ENCODE results near the gene SPOP.

SPOP gene

DNA sequence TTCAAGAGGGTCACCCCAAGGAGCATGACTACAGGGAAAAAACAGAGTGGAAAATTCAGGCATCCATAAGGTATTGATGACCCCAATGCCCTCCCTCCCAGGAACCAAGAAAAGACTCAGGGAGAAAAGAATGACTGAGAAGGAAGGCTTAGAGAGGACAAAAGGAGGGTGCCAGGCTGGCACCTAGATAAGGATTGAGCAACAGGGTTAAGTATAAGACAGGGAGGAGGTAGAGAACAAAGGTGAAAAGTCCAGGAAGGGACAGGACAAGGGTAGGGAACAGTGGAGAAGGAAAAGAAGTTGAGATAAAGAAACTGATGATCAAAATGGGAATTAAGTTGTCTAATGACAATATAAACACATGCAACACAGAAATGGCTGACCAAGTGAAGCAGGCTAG lies 27.4 kb upstream of the SPOP start:
- no peak overlapping the region for H3K4me3 ChIP-seq (ENCODE audit: low read depth, low read length)
- no peak for DNase-seq (ENCODE audit: low read depth)
- TF ChIP-seq, protein P1, sequence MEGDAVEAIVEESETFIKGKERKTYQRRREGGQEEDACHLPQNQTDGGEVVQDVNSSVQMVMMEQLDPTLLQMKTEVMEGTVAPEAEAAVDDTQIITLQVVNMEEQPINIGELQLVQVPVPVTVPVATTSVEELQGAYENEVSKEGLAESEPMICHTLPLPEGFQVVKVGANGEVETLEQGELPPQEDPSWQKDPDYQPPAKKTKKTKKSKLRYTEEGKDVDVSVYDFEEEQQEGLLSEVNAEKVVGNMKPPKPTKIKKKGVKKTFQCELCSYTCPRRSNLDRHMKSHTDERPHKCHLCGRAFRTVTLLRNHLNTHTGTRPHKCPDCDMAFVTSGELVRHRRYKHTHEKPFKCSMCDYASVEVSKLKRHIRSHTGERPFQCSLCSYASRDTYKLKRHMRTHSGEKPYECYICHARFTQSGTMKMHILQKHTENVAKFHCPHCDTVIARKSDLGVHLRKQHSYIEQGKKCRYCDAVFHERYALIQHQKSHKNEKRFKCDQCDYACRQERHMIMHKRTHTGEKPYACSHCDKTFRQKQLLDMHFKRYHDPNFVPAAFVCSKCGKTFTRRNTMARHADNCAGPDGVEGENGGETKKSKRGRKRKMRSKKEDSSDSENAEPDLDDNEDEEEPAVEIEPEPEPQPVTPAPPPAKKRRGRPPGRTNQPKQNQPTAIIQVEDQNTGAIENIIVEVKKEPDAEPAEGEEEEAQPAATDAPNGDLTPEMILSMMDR (conservative IDR thresholded peaks at IDR 0.05; ENCODE audit: low read depth, low read length), result no peak

DNA sequence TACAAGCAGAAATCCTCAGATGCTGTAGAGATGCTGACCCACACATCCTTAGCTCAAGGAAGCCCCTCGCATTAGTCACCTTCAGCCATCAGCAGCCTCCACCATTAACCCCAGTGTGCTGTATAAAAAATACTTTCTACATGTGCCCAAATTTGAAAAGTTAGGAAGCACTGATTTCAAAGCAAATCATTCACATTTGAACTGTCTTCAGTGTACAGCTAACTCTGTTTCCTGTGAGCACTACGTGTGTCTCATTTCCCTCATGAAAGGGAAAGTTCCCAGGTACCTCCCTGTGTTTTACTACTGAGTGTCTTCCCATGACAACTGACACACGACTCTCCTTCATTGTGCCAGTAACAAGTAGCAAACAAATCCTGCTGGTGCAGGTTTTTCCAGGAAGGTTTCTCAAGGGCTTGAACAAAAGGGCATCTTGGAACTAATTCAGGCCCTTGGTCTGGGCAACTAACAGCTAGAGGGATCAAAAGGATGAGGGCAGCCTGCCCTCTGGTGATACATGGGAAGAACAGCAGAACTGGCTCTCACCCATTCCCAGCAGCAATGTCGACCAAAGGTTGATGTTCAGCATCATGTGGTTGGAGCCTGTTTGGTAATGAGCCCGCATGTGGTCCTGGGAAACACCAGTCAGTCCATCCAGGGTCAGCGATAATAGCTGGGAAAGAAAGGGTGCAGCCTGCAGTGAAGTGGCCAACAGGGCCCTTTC lies 25.8 kb upstream of the SPOP start:
- peak; percentile 81 for DNase-seq (ENCODE audit: low read depth)
- no peak overlapping the region for H3K4me3 ChIP-seq (ENCODE audit: low read depth, low read length)
- TF ChIP-seq, protein P1 (conservative IDR thresholded peaks at IDR 0.05; ENCODE audit: low read depth, low read length), result peak; percentile 77

DNA sequence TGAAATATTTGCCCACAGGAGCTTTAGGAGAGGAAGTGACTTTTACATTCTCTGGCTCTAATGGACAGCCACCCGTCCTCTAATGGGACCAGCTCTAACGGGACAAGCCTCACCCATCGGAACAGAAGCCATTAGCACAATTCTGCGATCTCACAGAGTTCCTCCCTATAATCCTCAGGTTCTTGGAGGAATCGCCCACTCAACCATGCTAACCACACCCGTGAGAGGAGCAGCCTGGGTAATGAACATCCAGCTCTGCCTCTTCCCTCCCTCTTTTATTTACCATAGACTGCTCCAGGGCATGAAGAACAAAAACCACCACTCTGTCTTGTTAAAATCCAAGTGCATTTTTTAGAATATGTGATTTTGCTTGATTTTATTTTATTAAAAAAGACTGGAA lies 23.1 kb upstream of the SPOP start:
- H3K4me3 ChIP-seq (ENCODE audit: low read depth, low read length), result no peak overlapping the region
- TF ChIP-seq, protein P1 (conservative IDR thresholded peaks at IDR 0.05; ENCODE audit: low read depth, low read length), result no peak
- DNase-seq (ENCODE audit: low read depth), result no peak

DNA sequence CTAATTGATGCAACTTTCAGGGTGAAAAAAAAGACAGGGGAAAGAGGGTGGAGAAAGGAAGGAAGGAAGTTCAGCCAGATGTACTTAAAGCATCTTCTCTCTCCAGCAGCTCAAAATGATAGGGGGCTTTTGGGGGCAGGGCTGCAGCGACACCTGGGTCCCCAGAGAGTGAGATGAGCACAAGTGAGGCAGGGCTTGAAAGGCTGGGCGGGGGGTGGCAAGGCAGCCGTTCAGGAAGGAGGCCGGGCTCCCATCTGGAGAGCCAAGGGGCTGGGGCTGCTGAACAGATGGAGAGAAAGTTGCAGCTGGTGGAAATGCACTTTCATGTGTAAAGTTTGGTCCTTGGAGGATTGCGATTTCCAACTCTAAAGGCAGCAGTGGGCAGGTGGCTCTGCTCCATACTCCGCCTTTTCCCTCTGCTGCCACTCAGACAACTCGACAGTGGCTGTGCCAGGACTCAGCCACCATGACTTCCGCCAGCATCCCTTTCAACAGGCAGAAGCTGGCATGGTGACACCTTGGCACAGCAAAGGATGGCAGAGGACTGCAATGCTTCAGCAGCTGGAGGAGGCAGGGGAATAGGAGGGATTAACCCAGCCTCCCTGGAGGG lies 22.2 kb upstream of the SPOP start:
- no peak overlapping the region for H3K4me3 ChIP-seq (ENCODE audit: low read depth, low read length)
- TF ChIP-seq, protein P1 (conservative IDR thresholded peaks at IDR 0.05; ENCODE audit: low read depth, low read length), result no peak
- no peak for DNase-seq (ENCODE audit: low read depth)

DNA sequence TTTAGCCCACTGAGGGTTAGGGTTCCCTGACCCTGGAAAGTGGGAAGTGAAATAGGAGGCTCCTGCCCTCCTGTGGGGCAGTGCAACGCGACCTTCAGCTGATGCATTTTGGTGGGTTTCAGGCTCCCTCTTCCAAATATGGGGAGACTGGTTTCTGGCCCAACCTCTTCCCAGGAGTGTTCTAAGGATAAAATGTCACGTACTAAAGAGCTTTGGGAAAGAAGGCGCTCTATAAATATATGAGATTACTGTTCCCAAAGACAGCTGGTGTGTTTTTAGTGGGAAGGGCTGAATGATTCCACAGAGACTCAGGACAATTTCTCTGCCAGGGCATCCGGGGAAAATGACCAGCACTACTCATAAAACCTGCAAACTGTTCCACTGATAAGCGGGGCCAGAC lies 20.1 kb upstream of the SPOP start:
- H3K4me3 ChIP-seq (ENCODE audit: low read depth, low read length), result no peak overlapping the region
- TF ChIP-seq, protein P1 (conservative IDR thresholded peaks at IDR 0.05; ENCODE audit: low read depth, low read length), result no peak
- no peak for DNase-seq (ENCODE audit: low read depth)

DNA sequence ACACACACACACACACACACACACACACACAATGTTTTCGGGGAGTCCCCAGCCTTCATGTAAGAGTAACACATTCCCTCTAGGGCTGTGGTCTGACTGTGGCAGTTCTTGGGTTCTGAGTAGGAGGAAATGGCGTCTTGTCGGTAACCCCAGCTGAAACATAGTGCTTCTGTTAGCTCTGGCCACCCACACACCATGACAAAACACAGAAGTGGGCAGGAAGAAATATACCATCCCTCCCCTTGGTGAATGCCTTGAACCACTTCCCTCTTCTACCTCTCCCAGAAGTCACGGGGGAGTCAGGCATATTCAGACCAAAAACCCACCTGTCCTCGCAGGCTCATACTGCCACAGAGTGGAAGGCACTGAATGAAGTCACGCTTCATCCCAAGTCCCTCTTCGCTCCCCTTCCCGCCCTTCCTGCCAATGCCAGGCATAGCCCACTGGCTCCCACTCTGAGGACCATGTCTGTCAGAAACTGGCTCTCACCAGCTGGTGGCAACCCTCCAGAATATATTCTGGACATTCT lies 18.4 kb upstream of the SPOP start:
- TF ChIP-seq, protein P1 (conservative IDR thresholded peaks at IDR 0.05; ENCODE audit: low read depth, low read length), result no peak
- no peak for DNase-seq (ENCODE audit: low read depth)
- H3K4me3 ChIP-seq (ENCODE audit: low read depth, low read length), result no peak overlapping the region

All from choroid plexus epithelial cell (primary cell).